HG03196 (cell line): ENCODE results near the gene METRNL.
"Not testable (repeated sequence)": the region's sequence is repeated elsewhere in the genome, so short reads cannot be mapped to it uniquely, and the experiment has no call there.

Experiments used
- ATAC-seq: cut with Tn5 transposase; IDR thresholded peaks from one replicate; pipeline ENCODE4 v1.9.1; 2021; ENCODE audit not compliant: unreplicated experiment

METRNL gene

GRCh38 chr17:83079352-83079747 is at the start of gene METRNL:
Gene METRNL (plus strand): TSS chr17:83079609. CDS start chr17:83079816, 207 bp downstream.
- ATAC-seq = no peak

GRCh38 chr17:83030432-83030831 is 49.0 kb upstream of the METRNL start:
- ATAC-seq = no peak

- no peak for ATAC-seq
Observed at GRCh38 chr17:83031321-83031945, 48.0 kb upstream of the METRNL start.

GRCh38 chr17:83031946-83032451 is 47.4 kb upstream of the METRNL start:
- not testable (repeated sequence) for ATAC-seq

GRCh38 chr17:83032781-83033180 is 46.6 kb upstream of the METRNL start:
- no peak for ATAC-seq

GRCh38 chr17:83034525-83034924 is 44.9 kb upstream of the METRNL start:
- ATAC-seq = no peak

GRCh38 chr17:83035722-83036121 is 43.7 kb upstream of the METRNL start:
- ATAC-seq = no peak

GRCh38 chr17:83036193-83036592 is 43.2 kb upstream of the METRNL start:
- no peak for ATAC-seq

GRCh38 chr17:83036666-83037065 is 42.7 kb upstream of the METRNL start:
- ATAC-seq = no peak

- ATAC-seq = no peak
Observed at GRCh38 chr17:83037084-83037873, 42.1 kb upstream of the METRNL start.

GRCh38 chr17:83037874-83038165 is 41.6 kb upstream of the METRNL start:
- ATAC-seq = no peak

GRCh38 chr17:83038983-83039382 is 40.4 kb upstream of the METRNL start:
- ATAC-seq = not testable (repeated sequence)

- ATAC-seq = no peak
Observed at GRCh38 chr17:83041305-83041704, 38.1 kb upstream of the METRNL start.

- ATAC-seq = no peak
Observed at GRCh38 chr17:83042522-83043158, 36.8 kb upstream of the METRNL start.

- ATAC-seq = not testable (repeated sequence)
Observed at GRCh38 chr17:83044479-83044878, 34.9 kb upstream of the METRNL start.

- ATAC-seq = no peak
Observed at GRCh38 chr17:83046448-83047181, 32.8 kb upstream of the METRNL start.

- no peak for ATAC-seq
Observed at GRCh38 chr17:83047182-83047478, 32.3 kb upstream of the METRNL start.

GRCh38 chr17:83047818-83048475 is 31.5 kb upstream of the METRNL start:
- ATAC-seq = not testable (repeated sequence)

GRCh38 chr17:83050651-83051395 is 28.6 kb upstream of the METRNL start:
- no peak for ATAC-seq
